AG09319 (cell line): ENCODE results near the gene DTX3.

ENCODE experiments used
- DNase-seq: peaks from one replicate; pipeline ENCODE4 v3.0.0-alpha.2; 2010; ENCODE audit warnings: low read depth; ENCODE audit errors: extremely low read depth
- TF ChIP-seq, protein P1 (sequence below): IDR thresholded peaks from 2 replicates; pipeline ENCODE4 v1.5.1; 2011; ENCODE audit warnings: low read depth, mild to moderate bottlenecking, inconsistent platforms, low read length, moderate library complexity

Gene DTX3

GRCh38 chr12:57623385-57623784, 18.8 kb downstream of the DTX3 start:
- DNase-seq: no peak
- TF ChIP-seq, protein P1, sequence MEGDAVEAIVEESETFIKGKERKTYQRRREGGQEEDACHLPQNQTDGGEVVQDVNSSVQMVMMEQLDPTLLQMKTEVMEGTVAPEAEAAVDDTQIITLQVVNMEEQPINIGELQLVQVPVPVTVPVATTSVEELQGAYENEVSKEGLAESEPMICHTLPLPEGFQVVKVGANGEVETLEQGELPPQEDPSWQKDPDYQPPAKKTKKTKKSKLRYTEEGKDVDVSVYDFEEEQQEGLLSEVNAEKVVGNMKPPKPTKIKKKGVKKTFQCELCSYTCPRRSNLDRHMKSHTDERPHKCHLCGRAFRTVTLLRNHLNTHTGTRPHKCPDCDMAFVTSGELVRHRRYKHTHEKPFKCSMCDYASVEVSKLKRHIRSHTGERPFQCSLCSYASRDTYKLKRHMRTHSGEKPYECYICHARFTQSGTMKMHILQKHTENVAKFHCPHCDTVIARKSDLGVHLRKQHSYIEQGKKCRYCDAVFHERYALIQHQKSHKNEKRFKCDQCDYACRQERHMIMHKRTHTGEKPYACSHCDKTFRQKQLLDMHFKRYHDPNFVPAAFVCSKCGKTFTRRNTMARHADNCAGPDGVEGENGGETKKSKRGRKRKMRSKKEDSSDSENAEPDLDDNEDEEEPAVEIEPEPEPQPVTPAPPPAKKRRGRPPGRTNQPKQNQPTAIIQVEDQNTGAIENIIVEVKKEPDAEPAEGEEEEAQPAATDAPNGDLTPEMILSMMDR: no peak

- no peak for DNase-seq
- TF ChIP-seq, protein P1: no peak
These were observed 19.3 kb downstream of the DTX3 start for GRCh38 chr12:57623811-57624390.

DNA sequence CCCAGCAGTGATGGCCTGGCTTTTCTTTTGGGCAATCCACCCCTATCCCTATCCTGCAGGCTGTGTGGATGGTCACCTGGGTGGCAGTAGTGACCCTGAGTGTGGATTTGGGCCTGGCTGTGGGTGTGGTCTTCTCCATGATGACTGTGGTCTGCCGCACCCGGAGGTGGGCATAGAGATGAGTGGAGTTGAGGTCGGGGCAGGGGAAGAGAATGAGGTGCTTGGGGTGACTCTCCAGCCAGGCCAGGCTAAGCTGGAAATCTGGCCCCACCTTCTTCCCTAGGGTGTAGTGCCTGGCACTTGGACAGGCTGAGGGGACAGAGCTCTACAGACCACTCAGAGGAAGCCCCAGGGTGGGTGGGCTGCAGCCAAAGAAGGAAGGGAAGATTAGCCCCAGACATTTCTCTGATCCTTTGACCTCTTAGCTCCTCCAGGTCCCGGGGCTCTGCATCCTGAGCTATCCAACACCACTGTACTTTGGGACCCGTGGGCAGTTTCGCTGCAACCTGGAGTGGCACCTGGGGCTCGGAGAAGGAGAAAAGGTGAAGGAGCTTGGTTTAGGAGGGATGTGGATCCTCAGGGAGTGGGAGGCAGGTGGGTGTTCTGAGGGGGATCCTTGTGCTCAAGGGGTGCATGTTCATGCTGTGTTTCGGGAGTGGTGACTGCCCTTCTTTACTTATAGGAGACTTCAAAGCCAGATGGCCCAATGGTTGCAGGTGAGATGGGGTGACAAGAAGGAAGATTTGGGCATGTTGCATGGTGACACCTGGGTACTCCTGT, 20.0 kb downstream of the DTX3 start:
- DNase-seq: no peak
- TF ChIP-seq, protein P1: no peak

- TF ChIP-seq, protein P1: no peak
- no peak for DNase-seq
These were observed 20.8 kb downstream of the DTX3 start for GRCh38 chr12:57625261-57626032.

GRCh38 chr12:57626111-57626920, 21.7 kb downstream of the DTX3 start:
- DNase-seq: no peak

DNA sequence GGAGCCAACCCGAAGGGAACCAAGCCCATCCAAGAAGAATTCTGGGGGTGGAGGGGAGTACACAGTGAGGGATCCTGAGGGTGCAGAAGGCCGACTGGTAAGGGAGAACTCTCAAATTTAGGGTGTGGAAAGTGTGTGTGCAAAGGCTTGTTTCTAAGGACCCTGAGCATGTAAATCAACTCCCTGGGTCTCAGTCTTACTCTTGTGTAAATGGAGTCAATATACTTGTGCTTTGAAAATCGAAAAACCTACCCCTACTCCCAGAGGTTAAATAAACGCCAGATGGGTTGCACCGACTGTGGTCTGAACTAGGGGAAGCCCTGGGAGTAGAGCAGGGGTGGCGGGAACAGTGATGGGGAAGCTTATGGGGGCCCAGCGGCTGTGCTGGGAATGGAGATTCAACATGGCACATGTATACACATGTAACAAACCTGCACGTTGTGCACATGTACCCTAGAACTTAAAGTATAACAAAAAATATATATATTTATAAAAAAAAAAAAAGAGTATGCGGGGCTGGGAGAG, 22.4 kb downstream of the DTX3 start:
- TF ChIP-seq, protein P1: no peak
- DNase-seq: no peak

More at GRCh38 chr12:57626111-57626920, 21.7 kb downstream of the DTX3 start:
- TF ChIP-seq, protein P1: no peak
